ENCODE data around the gene PLAGL2. TPM values are rescaled to one million over a fixed set of nuclear protein-coding genes. Genes with fewer than 3 reads are reported as not detected.
"Not testable (repeated sequence)": the region's sequence is repeated elsewhere in the genome, so short reads cannot be mapped to it uniquely, and the experiment has no call there.

Gene PLAGL2
- polyA plus RNA-seq, 1 donor, result 11.5 TPM

- DNase-seq, result no peak
These were observed 23.5 kb downstream of the PLAGL2 start for GRCh38 chr20:32183947-32184635.

DNA sequence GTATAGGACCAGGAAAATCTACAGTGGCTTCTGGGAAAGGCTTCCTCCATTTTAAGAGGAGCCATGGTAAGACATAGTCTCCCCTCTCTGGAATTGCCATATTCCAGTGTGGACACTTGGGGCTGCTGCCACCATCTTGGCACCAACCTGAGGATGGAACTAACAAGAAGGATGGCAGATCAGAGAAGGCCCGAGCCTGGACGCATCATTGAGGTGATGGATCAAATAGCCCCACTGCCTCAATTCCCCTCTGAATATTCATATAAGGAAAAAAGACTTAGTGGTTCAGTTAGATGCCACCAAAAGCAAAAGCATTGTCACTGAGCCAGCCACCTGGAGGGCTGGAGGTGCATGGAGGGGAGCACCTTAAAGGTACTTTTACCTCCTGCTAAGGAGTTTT, 25.9 kb downstream of the PLAGL2 start:
- no peak for DNase-seq

GRCh38 chr20:32179934-32180333, 27.6 kb downstream of the PLAGL2 start:
- DNase-seq, result no peak

- DNase-seq, result no peak
These were observed 28.0 kb downstream of the PLAGL2 start for GRCh38 chr20:32179515-32179914.

DNA sequence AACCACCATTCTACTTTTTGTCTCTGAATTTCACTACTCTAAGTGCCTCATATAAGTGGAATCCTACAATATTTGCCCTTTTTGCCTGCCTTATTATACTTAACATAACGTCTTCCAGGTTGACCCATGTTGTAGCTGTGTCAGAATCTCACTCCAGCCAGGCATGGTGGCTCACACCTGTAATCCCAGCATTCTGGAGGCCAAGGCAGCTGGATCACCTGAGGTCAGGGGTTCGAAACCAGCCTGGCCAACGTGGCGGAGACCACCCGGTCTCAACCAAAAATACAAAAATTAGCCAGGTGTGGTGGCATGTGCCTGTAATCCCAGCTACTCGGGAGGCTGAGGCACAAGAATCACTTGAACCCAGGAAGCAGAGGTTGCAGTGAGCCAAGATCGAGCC, 29.8 kb downstream of the PLAGL2 start:
- not testable (repeated sequence) for DNase-seq

GRCh38 chr20:32168184-32168910, 39.2 kb downstream of the PLAGL2 start:
- no peak for DNase-seq

- no peak for DNase-seq
These were observed 40.0 kb downstream of the PLAGL2 start for GRCh38 chr20:32167552-32167951.

- DNase-seq, result no peak
These were observed 41.6 kb downstream of the PLAGL2 start for GRCh38 chr20:32165836-32166545.

GRCh38 chr20:32164984-32165735, 42.4 kb downstream of the PLAGL2 start:
- DNase-seq, result no peak

DNA sequence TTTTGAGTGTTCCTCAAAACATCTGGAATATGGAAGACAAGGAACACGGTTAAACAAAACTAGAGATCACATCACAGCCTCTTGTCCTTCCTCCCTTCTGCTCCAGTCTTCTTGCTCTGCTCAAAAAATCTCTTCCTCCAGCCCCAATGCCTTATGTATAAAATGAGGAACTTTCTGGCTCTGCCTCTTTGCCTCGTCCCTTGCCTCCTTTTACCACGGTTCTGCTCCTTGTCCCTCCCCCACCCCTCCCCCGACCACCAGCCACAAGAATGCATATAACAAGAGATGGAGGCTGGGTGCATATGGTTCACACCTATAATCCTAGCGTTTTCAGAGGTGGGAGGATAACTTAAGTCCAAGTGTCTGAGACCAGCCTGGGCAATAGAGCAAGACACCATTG, 43.6 kb downstream of the PLAGL2 start:
- no peak for DNase-seq

- DNase-seq, result no peak
These were observed 45.2 kb downstream of the PLAGL2 start for GRCh38 chr20:32162351-32162750.

DNA sequence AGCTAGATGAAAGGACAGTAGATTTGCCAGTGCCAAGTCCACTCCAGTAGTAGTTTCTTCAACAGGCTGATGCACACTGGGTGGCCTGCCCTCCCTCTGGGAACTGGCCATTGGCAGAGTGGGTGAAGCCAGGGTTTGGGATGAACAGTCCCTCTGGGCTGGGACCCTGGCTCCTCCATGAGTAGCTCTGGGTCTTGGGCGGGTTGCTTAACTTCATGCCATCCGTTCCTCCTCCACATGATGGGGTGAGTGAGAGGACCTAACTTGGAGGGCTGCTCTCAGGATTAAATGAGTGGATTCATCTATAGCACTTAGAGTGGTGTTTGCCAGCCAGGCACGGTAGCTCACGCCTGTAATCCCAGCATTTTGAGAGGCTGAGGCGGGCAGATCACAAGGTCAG, 47.2 kb downstream of the PLAGL2 start:
- DNase-seq, result no peak

- no peak for DNase-seq
These were observed 47.7 kb downstream of the PLAGL2 start for GRCh38 chr20:32159766-32160221.

DNA sequence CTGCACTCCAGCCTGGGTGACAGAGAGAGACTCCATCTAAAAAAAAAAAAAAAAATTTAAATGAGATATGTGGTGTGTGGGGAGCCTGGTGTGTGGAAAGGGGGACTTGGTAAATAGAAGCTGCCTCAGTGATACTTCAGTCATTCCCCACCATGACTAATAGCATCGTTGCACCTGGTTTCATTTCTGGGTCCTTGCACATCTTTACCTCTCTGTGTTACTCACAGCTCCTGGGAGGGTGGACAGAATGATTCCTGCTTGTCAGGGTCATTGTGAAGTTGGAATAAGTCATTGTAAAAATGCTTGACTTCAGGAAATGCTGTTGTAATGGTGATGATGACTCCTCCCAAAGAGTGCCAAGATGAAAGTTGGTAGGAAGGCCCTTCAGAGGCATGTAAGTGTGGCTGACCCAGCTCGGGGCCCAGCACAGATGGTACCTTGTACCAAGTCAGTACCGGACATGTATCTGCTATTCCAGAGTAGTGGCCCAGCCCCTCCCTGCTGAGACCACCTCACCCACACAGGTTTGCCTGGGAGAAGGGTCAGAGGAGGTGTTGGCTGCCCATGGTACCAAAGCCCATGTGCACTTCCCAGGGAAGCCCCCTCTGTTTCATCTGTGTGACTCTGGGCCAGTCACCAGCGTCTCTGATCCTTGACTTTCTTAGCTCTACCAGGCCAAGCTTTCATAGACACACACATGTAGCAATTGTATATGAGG, 48.4 kb downstream of the PLAGL2 start:
- no peak for DNase-seq

GRCh38 chr20:32158351-32158750, 49.2 kb downstream of the PLAGL2 start:
- DNase-seq, result no peak

GRCh38 chr20:32157611-32158010, 49.9 kb downstream of the PLAGL2 start:
- DNase-seq, result no peak

DNA sequence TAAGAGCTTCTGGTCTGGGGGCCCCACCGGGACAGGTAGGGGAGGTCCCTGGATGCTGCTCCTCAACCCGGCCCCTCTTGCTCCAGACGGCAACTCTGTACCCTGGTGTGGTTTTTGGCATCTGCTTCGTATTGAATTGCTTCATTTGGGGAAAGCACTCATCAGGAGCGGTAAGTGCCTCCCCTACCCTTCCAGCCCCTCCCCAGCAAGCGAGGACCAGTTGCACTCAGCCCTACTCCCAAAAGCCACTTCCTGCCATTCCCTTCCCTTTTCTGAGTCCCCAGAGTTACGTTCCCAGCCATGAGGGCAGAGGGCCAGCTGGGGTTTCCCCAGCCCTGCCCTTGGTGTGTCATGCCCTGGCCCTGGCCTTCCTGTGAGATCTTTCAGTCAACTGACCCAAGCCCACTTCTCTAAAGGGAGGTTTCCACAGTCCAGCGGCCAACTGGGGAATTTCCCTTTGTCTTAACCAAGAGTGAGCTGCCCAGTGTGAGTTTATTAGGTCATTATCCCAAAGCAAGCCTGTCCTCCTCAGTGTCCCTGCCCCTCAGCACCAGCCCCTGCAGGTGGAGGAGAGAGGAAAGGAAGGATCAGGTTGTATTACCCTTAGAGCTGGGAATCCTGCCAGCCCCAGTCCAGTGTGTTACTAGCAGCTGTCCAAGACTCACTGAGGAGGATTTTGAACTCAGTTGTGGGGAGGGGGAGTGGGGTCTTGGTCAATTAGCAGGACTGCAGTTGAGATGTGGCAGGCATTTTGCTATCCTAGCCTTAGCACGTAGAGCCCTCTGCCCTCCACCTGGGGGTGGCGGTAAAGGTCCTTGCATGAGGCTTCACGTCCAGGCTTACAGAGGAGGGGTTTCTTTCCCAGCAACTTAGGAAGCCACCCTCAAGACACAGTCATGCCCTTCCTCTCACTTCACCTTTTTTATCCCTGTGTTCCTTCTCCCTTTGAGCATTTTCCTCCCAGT, 52.2 kb downstream of the PLAGL2 start:
- peak; percentile 65 for DNase-seq

DNA sequence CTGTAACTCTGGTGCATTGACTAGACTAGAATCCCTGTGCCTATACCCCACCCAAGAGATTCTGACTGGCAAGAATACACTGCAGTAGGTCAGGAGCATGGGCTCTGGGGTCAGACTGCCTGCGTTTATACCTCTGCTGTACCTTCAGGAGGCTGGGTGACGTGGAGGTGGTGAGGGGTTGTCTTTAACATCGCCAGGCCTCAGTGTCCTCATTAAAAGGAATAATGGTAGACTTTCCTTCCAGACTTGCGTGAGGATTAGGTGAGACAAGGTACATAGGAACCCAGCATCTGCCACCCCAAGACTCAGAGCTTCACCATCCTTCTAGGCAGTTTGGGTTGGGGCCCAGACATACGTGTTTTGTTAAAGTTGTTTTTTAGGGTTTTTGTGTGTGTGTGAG, 53.8 kb downstream of the PLAGL2 start:
- DNase-seq, result no peak

DNA sequence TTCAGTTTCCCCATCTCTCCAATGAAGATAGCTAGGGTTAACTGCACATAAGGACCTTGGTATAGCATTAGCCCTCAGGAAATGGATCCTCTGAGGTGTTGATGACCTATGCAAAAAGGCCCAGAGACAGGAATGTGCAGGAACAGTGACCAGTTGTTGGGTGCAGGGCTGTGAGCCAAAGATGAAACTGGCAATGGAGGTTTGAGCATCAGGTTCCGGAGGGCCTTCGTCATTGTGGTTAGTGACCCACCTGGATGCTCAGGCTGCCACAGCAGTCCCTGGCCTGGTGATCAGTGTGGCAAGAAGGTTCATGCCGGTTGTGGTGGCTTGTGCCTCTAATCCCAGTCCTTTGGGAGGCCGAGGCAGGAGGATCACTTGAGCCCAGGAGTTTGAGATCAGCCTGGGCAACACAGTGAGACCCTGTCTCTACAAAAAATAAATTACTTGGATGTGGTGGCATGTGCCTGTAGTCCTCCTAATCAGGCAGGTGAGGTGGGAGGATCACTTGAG, 54.3 kb downstream of the PLAGL2 start:
- no peak for DNase-seq

- DNase-seq, result no peak
These were observed 55.0 kb downstream of the PLAGL2 start for GRCh38 chr20:32152421-32153155.

Data from hindlimb muscle (tissue), 1 donor.